GM23338 (cell line): ENCODE results near the gene DHRS7B.

Experiments used
- CTCF ChIP-seq, 2 experiments: fragments of 200-600 bp in 1 of 2; sonication (generic) in 1 of 2; conservative IDR thresholded peaks; 2 replicates each; pipeline versions ENCODE4 v1.5.1 to v1.6.1; 2016 to 2017; ENCODE audit warnings: antibody characterized with exemption in 2 of 2, low read depth in 2 of 2, mild to moderate bottlenecking in 2 of 2, moderate library complexity in 1 of 2
- ETS1 ChIP-seq: IDR thresholded peaks from 2 replicates; pipeline ENCODE4 v1.6.1; 2016; ENCODE audit warnings: antibody characterized with exemption
- EZH2 ChIP-seq: fragments of 200-600 bp; sonication (generic); IDR thresholded peaks from one replicate; pipeline ENCODE4 v1.8.0; 2017; ENCODE audit warnings: antibody characterized with exemption, mild to moderate bottlenecking, low read depth; ENCODE audit not compliant: unreplicated experiment
- EZH2phosphoT487 ChIP-seq: fragments of 200-600 bp; sonication (generic); IDR thresholded peaks from one replicate; pipeline ENCODE4 v1.8.1; 2018; ENCODE audit warnings: antibody characterized with exemption; ENCODE audit not compliant: unreplicated experiment
- NANOG ChIP-seq: IDR thresholded peaks from 2 replicates; pipeline ENCODE4 v1.6.1; 2016; ENCODE audit warnings: antibody characterized with exemption, borderline replicate concordance
- POLR2AphosphoS5 ChIP-seq: IDR thresholded peaks from 2 replicates; pipeline ENCODE4 v1.6.1; 2016; ENCODE audit warnings: antibody characterized with exemption, low read depth
- REST ChIP-seq: IDR thresholded peaks from one replicate; pipeline ENCODE4 v1.6.1; 2018; ENCODE audit warnings: antibody characterized with exemption; ENCODE audit not compliant: unreplicated experiment

GRCh38 chr17:21199856-21200255 is 73.1 kb downstream of the DHRS7B start:
- TF ChIP-seq CTCF (conservative IDR thresholded peaks at IDR 0.05; ENCODE audit: low read depth in 2 of 2) (no peak), ETS1 (no peak), EZH2phosphoT487 (no peak), POLR2AphosphoS5 (no peak), REST (no peak), EZH2 (no peak), NANOG (no peak)
